DMS153 treated with DMSO at 0.1 percent for 48 hours (cell line): Measurements from ENCODE around the gene FTSJ3.

Experiments used
- DNase-seq: peaks from one replicate; lab custom pipeline; 2025; ENCODE audit not compliant: unreplicated experiment; lab: John Stamatoyannopoulos, UW

FTSJ3 gene

DNA sequence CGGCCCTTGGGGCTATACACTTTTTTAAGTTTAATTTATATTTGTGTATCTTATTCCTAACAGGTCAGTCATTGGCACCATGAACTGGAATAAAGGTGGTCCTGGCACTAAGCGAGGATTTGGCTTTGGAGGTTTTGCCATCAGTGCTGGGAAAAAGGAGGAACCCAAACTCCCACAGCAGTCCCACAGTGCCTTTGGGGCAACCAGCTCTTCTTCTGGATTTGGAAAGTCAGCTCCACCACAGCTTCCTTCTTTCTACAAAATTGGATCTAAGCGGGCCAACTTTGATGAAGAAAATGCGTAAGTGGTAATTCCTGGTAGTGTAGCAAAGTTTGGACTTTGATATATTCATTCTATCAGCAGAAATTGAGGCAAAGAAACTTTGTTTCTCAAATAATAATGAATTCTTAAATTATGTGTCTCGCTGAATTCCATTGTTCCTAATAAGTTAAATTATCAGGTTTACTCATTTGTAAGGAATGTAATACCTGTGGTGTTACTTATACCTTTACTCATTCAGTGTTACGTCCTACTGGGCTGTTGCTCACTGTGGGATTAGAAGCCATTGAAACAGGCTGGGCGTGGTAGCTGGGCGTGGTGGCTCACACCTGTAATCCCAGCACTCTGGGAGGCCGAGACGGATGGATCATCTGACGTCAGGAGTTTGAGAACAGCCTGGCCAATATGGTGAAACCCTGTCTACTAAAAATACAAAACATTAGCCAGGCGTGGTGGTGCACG, 40.3 kb downstream of the FTSJ3 start:
- DNase-seq: no peak

DNA sequence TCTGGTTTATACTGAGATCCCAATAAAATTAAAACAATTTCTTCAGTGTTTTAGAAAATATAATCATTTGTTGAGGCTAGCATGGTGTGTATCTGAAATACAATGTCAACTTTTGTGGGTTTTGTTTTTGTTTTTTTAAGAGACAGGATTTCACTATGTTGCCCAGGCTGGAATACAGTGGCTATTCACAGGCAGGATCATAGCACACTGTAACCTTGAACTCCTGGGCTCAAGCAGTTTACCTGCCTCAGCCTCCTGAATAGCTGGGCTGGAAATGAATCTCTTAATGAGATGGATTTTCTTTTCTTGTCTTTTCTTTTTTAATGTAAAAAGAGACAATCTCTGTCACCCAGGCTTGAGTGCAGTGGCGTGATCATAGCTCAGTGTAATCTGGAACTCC, 41.3 kb downstream of the FTSJ3 start:
- DNase-seq: no peak

DNA sequence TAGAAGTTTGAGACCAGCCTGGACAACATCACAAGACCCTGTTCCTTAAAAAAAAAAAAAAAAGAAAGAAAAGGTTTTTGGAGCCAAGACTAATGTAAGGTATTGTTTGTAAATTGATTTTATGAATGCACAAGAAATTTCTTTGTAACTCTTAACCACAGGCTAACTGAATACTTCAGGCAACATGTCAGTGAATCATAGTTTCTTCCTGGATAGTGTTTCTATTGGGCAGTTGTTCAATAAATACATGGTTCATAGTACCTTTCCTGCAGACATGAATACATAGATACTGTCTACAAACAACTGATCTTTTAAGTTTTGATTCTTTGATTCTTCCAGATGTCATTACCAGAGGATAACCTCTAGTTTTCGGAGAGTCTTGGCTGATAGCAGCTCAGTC, 41.9 kb downstream of the FTSJ3 start:
- no peak for DNase-seq

DNA sequence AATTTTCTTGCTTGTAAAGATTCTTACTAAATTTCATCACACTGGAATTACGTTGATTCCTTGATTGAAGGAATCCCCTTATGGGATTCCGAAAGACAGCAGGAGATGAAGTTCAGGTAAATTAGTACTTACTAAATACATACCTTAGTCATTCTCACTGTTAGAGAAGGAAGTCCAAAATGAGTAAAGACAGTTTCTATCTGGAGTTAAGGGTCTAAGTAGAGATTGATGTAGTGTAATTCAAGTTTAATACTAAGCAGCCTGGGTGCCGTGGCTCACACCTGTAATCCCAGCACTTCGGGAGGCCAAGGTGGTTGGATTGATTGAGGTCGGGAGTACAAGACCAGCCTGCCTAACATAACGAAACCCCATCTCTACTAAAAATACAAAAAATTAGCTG, 43.9 kb downstream of the FTSJ3 start:
- no peak for DNase-seq

DNA sequence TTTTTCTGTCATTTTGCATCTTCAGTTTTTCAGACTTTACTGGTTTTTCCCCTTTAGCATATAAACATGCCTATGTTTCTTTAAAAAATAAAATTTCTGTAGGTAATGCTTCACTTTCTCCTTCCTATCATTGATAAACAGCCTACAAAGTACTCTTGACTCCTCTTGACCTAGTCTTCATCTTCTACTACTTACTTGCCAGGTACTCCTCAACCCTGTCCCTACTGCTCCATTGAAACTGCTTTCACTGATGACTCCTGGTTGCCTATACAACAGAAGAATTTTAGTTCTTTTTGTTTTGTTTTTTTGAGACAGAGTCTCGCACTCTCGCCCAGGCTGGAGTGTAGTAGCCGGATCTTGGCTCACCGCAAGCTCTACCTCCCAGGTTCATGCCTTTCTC, 46.5 kb downstream of the FTSJ3 start:
- no peak for DNase-seq

DNA sequence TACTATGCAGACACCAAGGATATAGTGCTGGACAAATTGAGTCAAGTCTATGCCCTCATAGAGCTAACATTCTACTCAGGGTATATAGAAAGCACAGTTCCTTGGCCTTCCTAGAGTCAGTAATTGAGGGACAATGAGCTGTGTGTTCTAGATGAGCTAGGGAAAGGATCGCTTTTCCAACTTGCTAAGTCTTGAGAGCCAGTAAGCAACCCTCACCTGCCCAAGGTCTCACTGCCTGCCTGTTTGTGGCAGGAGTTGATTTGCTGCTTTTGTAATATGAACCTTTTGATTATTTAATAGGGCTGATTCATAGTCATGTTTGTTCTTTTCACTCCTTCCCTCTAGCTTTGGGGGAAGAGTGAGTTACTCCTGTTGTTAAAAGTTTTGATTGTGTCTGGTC, 47.0 kb downstream of the FTSJ3 start:
- DNase-seq: no peak

DNA sequence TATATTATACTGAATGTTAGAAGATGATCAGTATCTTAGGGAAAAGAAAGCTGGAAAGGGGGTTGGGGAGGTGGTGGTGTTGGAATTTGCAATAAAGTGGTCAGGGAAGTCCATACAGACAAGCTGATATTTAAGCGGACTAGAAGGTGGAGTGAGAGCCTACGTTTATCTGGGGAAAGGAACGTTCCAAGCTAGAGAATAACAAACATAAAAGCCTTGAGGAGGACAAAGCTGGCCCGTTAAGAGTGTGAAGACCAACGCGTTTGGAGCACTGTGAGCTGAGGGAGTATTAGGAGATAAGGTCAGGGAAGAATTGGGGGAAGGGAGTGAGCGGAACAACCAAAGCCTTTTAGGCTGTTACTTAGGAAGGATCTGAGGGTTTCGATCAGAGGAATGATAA, 52.0 kb downstream of the FTSJ3 start:
- DNase-seq: no peak

DNA sequence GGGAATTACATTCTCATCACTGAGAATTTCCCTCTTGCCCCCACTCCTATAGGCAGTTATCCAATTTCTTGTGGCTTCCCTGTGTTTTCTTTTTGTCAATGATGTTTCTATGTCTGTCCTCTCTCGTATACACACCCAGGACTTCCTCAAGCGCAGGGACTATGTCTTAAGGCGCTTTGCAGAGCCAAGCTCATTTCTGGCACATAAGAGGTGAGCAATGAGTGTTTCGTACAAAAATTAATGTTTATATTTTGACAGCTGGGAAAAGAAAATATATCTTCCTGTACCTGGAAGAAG, 52.5 kb downstream of the FTSJ3 start:
- DNase-seq: no peak

DNA sequence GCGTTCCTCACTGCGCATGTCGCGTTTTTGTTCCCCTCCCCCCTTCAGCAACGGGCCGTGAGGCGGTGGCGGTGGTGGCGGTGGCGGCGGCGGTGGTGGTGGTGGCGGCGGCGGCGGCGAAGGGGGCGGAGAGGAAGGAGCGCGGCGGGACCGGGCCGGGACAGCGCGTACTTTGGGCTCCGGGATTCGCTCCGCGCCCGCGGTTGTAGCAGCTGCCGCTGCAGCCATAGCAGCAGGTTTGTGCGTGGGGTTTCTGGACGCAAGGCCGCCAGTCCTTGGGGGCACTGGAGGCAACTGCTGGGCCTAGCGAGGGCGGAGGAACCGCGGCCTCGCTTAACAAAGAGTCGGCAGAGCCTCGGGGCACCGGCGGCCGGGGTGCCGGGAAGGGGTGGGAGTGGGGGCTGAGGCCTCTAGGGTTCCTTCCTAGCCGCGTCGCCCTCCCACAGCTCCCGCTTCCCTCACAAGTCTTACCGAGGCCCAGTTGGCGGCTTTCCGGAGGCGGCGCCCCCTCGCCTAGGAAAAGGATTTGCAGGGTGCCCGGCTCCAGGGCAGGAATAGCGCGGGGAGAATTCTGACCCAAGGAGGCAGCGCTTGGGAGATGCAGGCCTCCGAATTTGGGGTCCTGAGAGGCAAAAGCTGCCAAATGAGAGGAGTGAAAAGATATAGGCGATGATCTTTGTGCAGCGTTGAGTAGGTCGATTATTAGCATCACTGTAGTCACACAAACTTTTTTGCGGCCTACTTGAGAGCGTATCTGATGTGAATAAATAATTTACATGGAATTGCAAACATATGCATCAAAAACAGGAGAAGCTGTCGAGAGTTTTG, 53.1 kb downstream of the FTSJ3 start, which contains the start of gene DDX42:
Gene DDX42, plus strand, starts transcription at position 30 of the 828 bp plus-strand sequence. CDS start 12,880 bp downstream, outside the sequence.
- no peak for DNase-seq

DNA sequence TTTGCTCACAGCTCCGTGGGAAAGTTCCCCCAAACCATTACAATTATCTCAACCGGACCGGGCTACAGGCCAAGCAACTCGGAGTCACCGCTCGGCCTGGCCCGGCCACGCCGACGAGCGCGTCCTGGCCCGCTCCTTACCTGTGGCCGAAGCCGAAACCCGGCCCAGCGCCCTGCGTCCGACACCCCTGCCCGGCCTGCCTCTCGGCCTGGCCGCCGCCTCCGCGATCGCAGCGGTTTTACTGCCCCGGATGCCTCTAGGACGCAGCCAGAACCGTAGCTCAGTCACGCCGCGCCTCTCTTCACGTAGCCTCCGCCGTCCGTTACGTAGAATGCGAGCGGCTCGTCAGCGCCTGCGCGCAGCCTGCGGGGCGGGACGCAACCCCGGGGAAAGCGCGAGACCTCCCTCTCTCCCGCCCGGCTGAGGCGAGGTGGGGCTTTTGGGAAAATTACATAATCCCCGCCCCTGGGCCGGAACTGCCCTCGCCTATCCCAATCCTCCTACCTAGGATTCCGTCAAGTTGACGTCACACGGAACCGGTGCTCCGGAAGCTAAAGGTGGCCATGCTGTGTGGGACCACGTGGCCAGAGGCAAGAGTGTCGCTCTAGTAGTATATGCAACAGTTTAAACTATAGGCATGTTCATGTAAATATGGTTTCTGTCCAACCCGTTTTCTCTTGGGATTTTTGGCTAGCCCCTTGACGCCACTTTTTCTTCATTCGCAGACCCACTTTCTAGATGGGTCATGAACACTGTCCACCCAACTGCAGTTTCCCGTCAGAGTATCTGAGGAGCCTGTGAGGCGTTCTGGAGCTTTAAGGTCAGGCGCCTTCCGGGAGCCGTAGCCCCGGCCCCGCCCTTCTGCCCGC, 54.0 kb downstream of the FTSJ3 start, which contains the start of gene CCDC47:
Gene CCDC47, minus strand, starts transcription at position 326 of the 869 bp plus-strand sequence. CDS start 7,422 bp downstream, outside the sequence.
- peak; percentile 96 for DNase-seq

DNA sequence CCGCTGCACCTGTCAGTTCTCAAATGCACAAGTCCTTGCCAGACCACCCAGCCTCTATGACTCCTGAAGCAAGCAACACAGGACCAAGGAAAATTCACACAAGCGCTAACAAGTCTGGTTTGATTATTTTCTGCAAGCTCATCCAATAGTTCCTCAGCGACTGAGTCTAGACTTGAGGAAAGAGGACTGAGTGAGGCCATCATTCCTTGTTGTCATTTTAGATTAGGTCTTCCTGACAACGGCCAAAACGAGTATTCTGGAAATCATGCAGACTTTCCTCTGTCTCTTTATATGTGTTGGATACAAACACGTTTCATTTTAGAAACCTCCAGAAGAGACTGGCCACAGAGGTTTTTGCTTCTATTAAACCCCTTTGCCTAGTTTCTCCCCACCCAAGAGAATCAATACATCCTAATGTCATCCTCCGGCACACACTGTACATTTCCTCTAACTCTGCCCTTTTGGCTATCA, 54.6 kb downstream of the FTSJ3 start:
- DNase-seq: no peak
